Measurements from ENCODE around the gene PMM2. TPM values are rescaled to one million over a fixed set of nuclear protein-coding genes. Genes with fewer than 3 reads are reported as not detected.

The PMM2 gene
- total and polyA plus RNA-seq, 2 donors from 2014 or later, result 21.5 to 39.5 TPM

DNA sequence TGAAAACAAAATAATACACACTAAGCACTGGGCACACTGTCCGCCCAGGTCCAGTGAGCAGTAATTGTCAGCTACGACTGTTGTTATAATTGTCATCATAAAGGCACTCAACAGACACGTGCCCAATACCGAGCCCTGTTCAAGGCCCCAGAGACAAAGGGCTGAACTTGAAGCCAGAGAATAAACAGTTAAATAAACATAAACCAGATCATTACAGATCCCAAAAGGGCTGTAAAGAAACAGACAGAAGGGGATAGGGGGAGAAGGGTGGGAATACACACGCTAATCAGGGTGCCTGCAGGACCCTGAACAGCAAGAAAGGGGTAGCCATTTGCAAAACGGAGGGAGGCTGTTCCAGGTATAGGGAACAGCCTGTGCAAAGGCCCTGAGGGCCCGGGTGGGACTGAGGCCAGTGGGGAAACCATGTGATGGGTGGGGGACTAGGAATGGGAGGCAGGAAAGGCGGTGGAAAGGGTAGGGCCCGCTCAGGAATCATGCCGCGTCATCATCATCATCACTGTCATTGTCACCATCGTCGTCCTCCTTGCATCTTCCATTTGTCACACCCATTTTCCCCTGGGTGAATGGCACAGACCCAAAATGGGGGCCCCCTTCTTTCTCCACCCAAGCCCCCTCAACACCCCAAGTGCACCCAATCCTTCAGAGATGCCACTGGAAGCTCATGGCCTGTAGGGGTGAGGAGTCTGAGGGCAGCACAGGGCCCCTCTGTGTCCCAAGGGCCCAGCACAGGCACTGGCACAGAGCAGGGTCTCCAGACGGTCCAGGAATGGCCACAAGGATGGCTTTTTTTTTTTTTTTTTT is 64.9 kb downstream of the PMM2 start:
- peak overlapping the region; percentile 32 to 81 for H3K27ac ChIP-seq (ENCODE audit: low read depth in 2 of 2, low read length in 2 of 2)
- H3K4me3 ChIP-seq (ENCODE audit: low read length in 3 of 3), result no peak overlapping the region
- TF ChIP-seq, protein P1, sequence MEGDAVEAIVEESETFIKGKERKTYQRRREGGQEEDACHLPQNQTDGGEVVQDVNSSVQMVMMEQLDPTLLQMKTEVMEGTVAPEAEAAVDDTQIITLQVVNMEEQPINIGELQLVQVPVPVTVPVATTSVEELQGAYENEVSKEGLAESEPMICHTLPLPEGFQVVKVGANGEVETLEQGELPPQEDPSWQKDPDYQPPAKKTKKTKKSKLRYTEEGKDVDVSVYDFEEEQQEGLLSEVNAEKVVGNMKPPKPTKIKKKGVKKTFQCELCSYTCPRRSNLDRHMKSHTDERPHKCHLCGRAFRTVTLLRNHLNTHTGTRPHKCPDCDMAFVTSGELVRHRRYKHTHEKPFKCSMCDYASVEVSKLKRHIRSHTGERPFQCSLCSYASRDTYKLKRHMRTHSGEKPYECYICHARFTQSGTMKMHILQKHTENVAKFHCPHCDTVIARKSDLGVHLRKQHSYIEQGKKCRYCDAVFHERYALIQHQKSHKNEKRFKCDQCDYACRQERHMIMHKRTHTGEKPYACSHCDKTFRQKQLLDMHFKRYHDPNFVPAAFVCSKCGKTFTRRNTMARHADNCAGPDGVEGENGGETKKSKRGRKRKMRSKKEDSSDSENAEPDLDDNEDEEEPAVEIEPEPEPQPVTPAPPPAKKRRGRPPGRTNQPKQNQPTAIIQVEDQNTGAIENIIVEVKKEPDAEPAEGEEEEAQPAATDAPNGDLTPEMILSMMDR (IDR thresholded peaks at IDR 0.05; ENCODE audit: borderline replicate concordance, extremely low read depth, insufficient read depth), result no peak
- peaks cover 0 to 57% (median 42%) of the 10 kb centered on the region in 3 donors for H3K4me1 ChIP-seq (ENCODE audit: control insufficient read depth in 2 of 3, insufficient read depth in 2 of 3, low read depth in 1 of 3, low read length in 3 of 3)
- DNase-seq, result peak in 1 of 5 donors; percentile 66
- H3K9me3 ChIP-seq (ENCODE audit: control insufficient read depth in 2 of 3, insufficient read depth in 1 of 3, low read length in 3 of 3), result no peaks in the 10 kb centered on the region
- no peak for FAIRE-seq
- H3K36me3 ChIP-seq (ENCODE audit: control insufficient read depth in 2 of 3, insufficient read depth in 3 of 3, low read length in 3 of 3), result no peaks in the 10 kb centered on the region
- intact Hi-C loops (cut with DNase I), result no loop called here
- H3K27me3 ChIP-seq (ENCODE audit: control insufficient read depth, insufficient read depth, low read length), result no peaks in the 10 kb centered on the region
- no peak overlapping the region for H3K9ac ChIP-seq (ENCODE audit: low read length in 3 of 3)

DNA sequence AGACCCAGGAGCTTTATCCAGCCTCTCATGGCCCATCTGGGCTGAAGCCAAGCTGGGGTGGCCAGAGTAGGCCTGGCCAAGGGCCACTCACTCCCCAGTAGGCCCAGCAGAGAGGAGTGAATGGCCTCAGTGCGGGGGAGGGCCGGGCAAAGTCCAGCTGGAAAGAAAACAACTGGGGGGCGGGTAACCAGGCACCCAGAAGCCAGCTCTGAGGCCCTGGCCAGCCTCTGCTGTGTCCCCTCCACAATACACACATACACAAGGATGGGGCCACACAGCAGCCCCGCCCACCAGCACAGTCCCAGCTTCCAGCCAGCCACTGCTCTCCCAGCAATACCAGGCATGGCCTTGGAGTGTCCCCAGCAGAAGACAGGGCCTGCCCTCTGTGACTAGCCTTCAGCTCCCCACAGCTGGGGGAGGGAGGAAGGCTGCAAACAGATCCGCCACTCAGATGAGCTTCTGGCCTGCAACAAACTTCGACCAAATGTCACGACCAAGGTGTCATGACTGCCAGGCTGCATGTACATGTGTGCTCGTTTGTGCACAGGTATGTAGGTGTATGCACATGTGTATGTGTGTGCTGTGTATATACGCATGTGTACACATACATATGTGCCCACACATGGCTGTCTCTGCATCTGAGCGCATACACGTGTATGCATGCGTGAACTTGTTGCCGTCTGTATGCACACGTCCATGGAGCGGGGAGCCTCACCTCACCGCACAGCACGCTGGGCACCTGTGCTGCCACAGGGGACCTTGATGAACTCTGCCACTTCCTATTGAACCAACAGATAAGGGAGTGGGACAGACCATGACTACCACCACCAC is 66.2 kb downstream of the PMM2 start:
- FAIRE-seq, result no peak
- peak; percentile 37 to 87 (median 75) for DNase-seq

DNA sequence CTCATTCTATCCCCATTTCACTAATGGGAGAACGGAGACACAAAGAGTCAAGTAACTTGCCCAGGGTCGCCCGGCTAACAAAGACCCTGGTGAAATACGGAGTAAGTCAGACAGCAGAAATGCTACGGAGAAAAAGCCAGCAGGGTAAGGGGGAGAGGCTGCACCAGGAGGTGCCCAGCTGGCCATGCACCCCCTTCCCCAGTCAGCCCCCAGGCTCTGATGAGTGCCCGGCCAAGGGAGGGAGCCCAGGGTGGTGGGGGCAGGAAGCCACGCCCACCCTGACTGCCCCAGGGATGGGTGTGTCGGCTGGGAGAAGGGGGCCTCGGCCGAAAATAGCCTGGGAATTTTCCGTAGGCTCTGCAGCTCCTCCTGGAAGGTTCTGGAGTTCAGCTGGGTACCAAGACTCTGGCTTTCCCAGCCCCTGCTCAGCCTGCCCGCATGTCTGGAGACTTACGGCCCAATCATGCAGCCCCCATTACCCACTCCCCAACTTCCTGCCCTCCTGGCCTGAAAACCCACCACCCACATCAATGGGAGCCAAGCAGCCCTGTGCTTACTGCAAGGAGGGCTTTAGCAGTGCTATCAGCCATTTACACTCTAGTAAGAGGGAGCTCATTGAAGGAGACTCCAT is 67.0 kb downstream of the PMM2 start:
- Histone ChIP-seq H3K4me3 (ENCODE audit: low read length in 3 of 3) (peak overlapping the region in 2 of 3 donors; percentile 37 to 39), H3K4me1 (ENCODE audit: control insufficient read depth in 2 of 3, insufficient read depth in 2 of 3, low read depth in 1 of 3, low read length in 3 of 3) (peaks cover 0 to 57% (median 42%) of the 10 kb centered on the region in 3 donors), H3K36me3 (ENCODE audit: control insufficient read depth in 2 of 3, insufficient read depth in 3 of 3, low read length in 3 of 3) (no peaks in the 10 kb centered on the region), H3K27ac (ENCODE audit: low read depth in 2 of 2, low read length in 2 of 2) (peak overlapping the region; percentile 49 to 53), H3K9me3 (ENCODE audit: control insufficient read depth in 2 of 3, insufficient read depth in 1 of 3, low read length in 3 of 3) (no peaks in the 10 kb centered on the region), H3K9ac (ENCODE audit: low read length in 3 of 3) (peak overlapping the region in 1 of 3 donors; percentile 15), H3K27me3 (ENCODE audit: control insufficient read depth, insufficient read depth, low read length) (no peaks in the 10 kb centered on the region)
- FAIRE-seq (no peak), DNase-seq (no peak)
- intact Hi-C loops (cut with DNase I), result no loop called here
- TF ChIP-seq, protein P1 (IDR thresholded peaks at IDR 0.05; ENCODE audit: borderline replicate concordance, extremely low read depth, insufficient read depth), result no peak

More for the DNA sequence above, 66.2 kb downstream of the PMM2 start:
- Histone ChIP-seq H3K27me3 (ENCODE audit: control insufficient read depth, insufficient read depth, low read length) (no peaks in the 10 kb centered on the region), H3K4me3 (ENCODE audit: low read length in 3 of 3) (peak overlapping the region in 2 of 3 donors; percentile 37 to 39), H3K9me3 (ENCODE audit: control insufficient read depth in 2 of 3, insufficient read depth in 1 of 3, low read length in 3 of 3) (no peaks in the 10 kb centered on the region), H3K9ac (ENCODE audit: low read length in 3 of 3) (peak overlapping the region in 1 of 3 donors; percentile 15), H3K4me1 (ENCODE audit: control insufficient read depth in 2 of 3, insufficient read depth in 2 of 3, low read depth in 1 of 3, low read length in 3 of 3) (peaks cover 0 to 57% (median 42%) of the 10 kb centered on the region in 3 donors), H3K36me3 (ENCODE audit: control insufficient read depth in 2 of 3, insufficient read depth in 3 of 3, low read length in 3 of 3) (no peaks in the 10 kb centered on the region), H3K27ac (ENCODE audit: low read depth in 2 of 2, low read length in 2 of 2) (peak overlapping the region; percentile 78 to 81)
- TF ChIP-seq, protein P1 (IDR thresholded peaks at IDR 0.05; ENCODE audit: borderline replicate concordance, extremely low read depth, insufficient read depth), result no peak
- intact Hi-C loops (cut with DNase I), result no loop called here

Data from kidney (tissue), 14 donors.